DOHH2 (cell line): ENCODE results near the gene PPARD.
"Not testable (repeated sequence)": the region's sequence is repeated elsewhere in the genome, so short reads cannot be mapped to it uniquely, and the experiment has no call there.

Experiments
- H3F3A ChIP-seq: fragments of 200-600 bp; sonication (generic), shearing (Covaris generic); 2 replicates; pipeline ENCODE4 v1.6.0; 2016; ENCODE audit warnings: antibody characterized with exemption, mild to moderate bottlenecking; ENCODE audit not compliant: control insufficient read depth, insufficient read depth
- H3K27ac ChIP-seq: fragments of 200-600 bp; sonication (generic); 2 replicates; pipeline ENCODE4 v1.5.1; 2014; ENCODE audit warnings: low read depth, mild to moderate bottlenecking, low read length, moderate library complexity
- H3K27me3 ChIP-seq: fragments of 200-600 bp; sonication (generic); 2 replicates; pipeline ENCODE4 v1.6.1; 2014; ENCODE audit warnings: mild to moderate bottlenecking, low read length, mixed read lengths; ENCODE audit not compliant: control insufficient read depth
- H3K36me3 ChIP-seq: fragments of 200-600 bp; sonication (generic); 2 replicates; pipeline ENCODE4 v1.6.1; 2014; ENCODE audit warnings: mild to moderate bottlenecking, low read length, moderate library complexity, mixed read lengths; ENCODE audit not compliant: control insufficient read depth
- H3K4me1 ChIP-seq: fragments of 200-600 bp; sonication (generic); 2 replicates; pipeline ENCODE4 v1.6.1; 2014; ENCODE audit warnings: mild to moderate bottlenecking, low read length, mixed read lengths; ENCODE audit not compliant: control insufficient read depth
- H3K4me2 ChIP-seq: fragments of 200-600 bp; sonication (generic); 2 replicates; pipeline ENCODE4 v1.6.0; 2014; ENCODE audit warnings: mild to moderate bottlenecking, low read length, moderate library complexity
- H3K4me3 ChIP-seq: fragments of 200-600 bp; sonication (generic); 2 replicates; pipeline ENCODE4 v1.5.1; 2014; ENCODE audit warnings: mild to moderate bottlenecking, low read length, mixed read lengths
- H3K79me2 ChIP-seq: fragments of 200-600 bp; sonication (generic); 2 replicates; pipeline ENCODE4 v1.6.1; 2014; ENCODE audit warnings: mild to moderate bottlenecking, low read length, mixed read lengths; ENCODE audit not compliant: control insufficient read depth
- H3K9me2 ChIP-seq: fragments of 200-600 bp; sonication (generic); replicated peaks from 2 replicates; pipeline ENCODE4 v1.6.1; 2014; ENCODE audit warnings: mild to moderate bottlenecking, low read length, mixed read lengths; ENCODE audit not compliant: control insufficient read depth
- H3K9me3 ChIP-seq: fragments of 200-600 bp; sonication (generic); 2 replicates; pipeline ENCODE4 v1.6.1; 2014; ENCODE audit warnings: antibody characterized with exemption, low read length, mixed read lengths; ENCODE audit not compliant: control insufficient read depth, insufficient read depth
- H4K20me1 ChIP-seq: fragments of 200-600 bp; sonication (generic); 2 replicates; pipeline ENCODE4 v1.6.0; 2014; ENCODE audit warnings: low read depth, mild to moderate bottlenecking, antibody characterized with exemption, low read length, moderate library complexity; ENCODE audit not compliant: control insufficient read depth, insufficient read depth
- EZH2phosphoT487 ChIP-seq: fragments of 200-600 bp; sonication (generic); IDR thresholded peaks from 2 replicates; pipeline ENCODE4 v1.6.1; 2017; ENCODE audit warnings: borderline replicate concordance, mild to moderate bottlenecking, antibody characterized with exemption, low read length, moderate library complexity, mixed read lengths
- TF ChIP-seq, protein P1 (sequence below): fragments of 200-600 bp; sonication (generic); IDR thresholded peaks from one replicate; pipeline ENCODE4 v1.5.1; 2014; ENCODE audit warnings: antibody characterized with exemption, mild to moderate bottlenecking, low read depth, low read length; ENCODE audit not compliant: poor library complexity, severe bottlenecking

The PPARD gene

DNA sequence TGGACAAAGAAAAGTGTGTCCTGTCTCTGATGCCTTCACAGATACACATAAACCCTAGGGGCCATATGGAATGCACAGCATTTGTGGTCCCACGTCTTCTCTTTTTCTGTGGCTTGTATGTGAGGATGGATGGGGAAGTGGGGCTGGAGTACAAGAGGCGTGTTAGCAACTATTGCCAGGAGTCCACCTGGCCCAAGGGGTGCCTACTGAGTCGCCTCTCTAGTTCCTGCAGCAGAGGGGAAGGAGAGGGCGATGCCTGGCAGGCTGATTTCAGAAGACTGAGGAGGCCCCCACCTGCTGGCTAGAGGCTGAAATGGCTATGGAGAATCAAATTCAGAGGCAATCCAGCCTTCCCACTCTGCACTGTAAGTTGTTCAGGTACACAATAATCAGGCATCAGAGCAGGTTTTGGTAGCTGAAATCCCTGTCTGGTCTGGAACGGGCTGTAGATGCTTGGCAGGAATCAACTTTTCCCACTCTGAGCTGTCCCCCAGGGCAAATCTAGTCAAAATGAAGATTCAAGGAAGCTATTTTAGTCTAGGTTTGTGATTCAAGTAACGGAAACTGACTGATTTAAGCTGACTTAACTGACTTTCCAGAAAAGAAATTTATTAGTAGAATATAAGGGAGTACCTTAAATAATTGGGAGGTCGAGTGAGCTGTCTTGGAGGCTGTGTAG, 14.9 kb upstream of the PPARD start:
- Histone ChIP-seq H3K9me2 (no peaks in the 10 kb centered on the region), H3K9me3 (peaks cover 4% of the 10 kb centered on the region; the same call in 1 of the 2 replicates), H3K4me3 (peak overlapping the region; percentile 30), H3K4me1 (peaks cover 37% of the 10 kb centered on the region), H3K27ac (no peak overlapping the region), H3K79me2 (no peaks in the 10 kb centered on the region), H3K4me2 (peak overlapping the region; percentile 37), H3K36me3 (peaks cover 2% of the 10 kb centered on the region), H4K20me1 (no peaks in the 10 kb centered on the region), H3K27me3 (no peaks in the 10 kb centered on the region), H3F3A (no peaks in the 10 kb centered on the region)
- TF ChIP-seq, protein P1, sequence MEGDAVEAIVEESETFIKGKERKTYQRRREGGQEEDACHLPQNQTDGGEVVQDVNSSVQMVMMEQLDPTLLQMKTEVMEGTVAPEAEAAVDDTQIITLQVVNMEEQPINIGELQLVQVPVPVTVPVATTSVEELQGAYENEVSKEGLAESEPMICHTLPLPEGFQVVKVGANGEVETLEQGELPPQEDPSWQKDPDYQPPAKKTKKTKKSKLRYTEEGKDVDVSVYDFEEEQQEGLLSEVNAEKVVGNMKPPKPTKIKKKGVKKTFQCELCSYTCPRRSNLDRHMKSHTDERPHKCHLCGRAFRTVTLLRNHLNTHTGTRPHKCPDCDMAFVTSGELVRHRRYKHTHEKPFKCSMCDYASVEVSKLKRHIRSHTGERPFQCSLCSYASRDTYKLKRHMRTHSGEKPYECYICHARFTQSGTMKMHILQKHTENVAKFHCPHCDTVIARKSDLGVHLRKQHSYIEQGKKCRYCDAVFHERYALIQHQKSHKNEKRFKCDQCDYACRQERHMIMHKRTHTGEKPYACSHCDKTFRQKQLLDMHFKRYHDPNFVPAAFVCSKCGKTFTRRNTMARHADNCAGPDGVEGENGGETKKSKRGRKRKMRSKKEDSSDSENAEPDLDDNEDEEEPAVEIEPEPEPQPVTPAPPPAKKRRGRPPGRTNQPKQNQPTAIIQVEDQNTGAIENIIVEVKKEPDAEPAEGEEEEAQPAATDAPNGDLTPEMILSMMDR, result peak; percentile 87
- no peak for TF ChIP-seq EZH2phosphoT487

- Histone ChIP-seq H3K9me2 (no peaks in the 10 kb centered on the region), H3K36me3 (no peaks in the 10 kb centered on the region), H3K27me3 (no peaks in the 10 kb centered on the region), H3K9me3 (peaks cover 4% of the 10 kb centered on the region; the same call in 1 of the 2 replicates), H3K4me1 (peaks cover 31% of the 10 kb centered on the region), H3F3A (no peaks in the 10 kb centered on the region), H3K79me2 (no peaks in the 10 kb centered on the region), H4K20me1 (no peaks in the 10 kb centered on the region), H3K27ac (no peak overlapping the region), H3K4me2 (peak overlapping the region; percentile 37), H3K4me3 (peak overlapping the region; percentile 30)
- TF ChIP-seq EZH2phosphoT487, result no peak
- TF ChIP-seq, protein P1, result no peak
Measured at GRCh38 chr6:35328108-35328723, 14.1 kb upstream of the PPARD start.

DNA sequence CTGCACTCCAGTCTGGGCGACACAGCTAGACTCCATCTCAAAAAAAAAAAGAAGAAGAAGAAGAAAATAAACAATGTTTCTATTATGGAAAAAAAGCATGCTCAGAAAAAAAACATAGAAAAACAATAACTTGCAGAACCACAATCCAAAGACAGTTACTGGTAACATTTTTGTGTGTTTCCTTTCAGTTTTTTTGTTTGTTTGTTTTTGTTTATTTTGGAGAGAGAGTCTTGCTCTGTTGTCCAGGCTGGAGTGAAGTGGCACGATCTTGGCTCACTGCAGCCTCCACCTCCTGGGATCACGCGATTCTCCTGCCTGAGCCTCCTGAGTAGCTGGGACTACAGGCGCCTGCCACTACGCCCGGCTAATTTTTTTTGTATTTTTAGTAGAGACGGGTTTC, 13.4 kb upstream of the PPARD start:
- H3K27ac ChIP-seq, H3K36me3 ChIP-seq, H3K4me3 ChIP-seq, H3K9me3 ChIP-seq, H3K9me2 ChIP-seq, H3K4me2 ChIP-seq, H4K20me1 ChIP-seq, H3K27me3 ChIP-seq, H3F3A ChIP-seq, H3K79me2 ChIP-seq: not testable (repeated sequence)
- H3K4me1 ChIP-seq, result peaks cover 25% of the 10 kb centered on the region

GRCh38 chr6:35330541-35331119, 11.7 kb upstream of the PPARD start:
- H3K27ac ChIP-seq, result no peak overlapping the region
- no peaks in the 10 kb centered on the region for H3K36me3 ChIP-seq
- no peaks in the 10 kb centered on the region for H4K20me1 ChIP-seq
- H3K4me2 ChIP-seq, result no peak overlapping the region
- TF ChIP-seq EZH2phosphoT487, result no peak
- TF ChIP-seq, protein P1, result no peak
- H3K79me2 ChIP-seq, result no peaks in the 10 kb centered on the region
- peaks cover 4% of the 10 kb centered on the region; the same call in 1 of the 2 replicates for H3K9me3 ChIP-seq
- no peaks in the 10 kb centered on the region for H3K9me2 ChIP-seq
- peaks cover 25% of the 10 kb centered on the region for H3K4me1 ChIP-seq
- no peaks in the 10 kb centered on the region for H3K27me3 ChIP-seq
- H3F3A ChIP-seq, result no peaks in the 10 kb centered on the region
- H3K4me3 ChIP-seq, result no peak overlapping the region
